IPS-18a (cell line): Measurements from ENCODE around the gene KNL1.
"Not testable (repeated sequence)": the region's sequence is repeated elsewhere in the genome, so short reads cannot be mapped to it uniquely, and the experiment has no call there.

ENCODE experiments used
- H3K27ac ChIP-seq: one replicate; pipeline ENCODE4 v1.5.1; 2013; ENCODE audit warnings: low read length
- H3K27me3 ChIP-seq: one replicate; pipeline ENCODE4 v1.6.1; 2013; ENCODE audit warnings: mild to moderate bottlenecking, low read length; ENCODE audit not compliant: control insufficient read depth, insufficient read depth
- H3K36me3 ChIP-seq: one replicate; pipeline ENCODE4 v1.6.1; 2013; ENCODE audit warnings: low read depth, low read length; ENCODE audit not compliant: control insufficient read depth
- H3K4me1 ChIP-seq: one replicate; pipeline ENCODE4 v1.6.1; 2013; ENCODE audit warnings: low read depth, low read length; ENCODE audit not compliant: control insufficient read depth
- H3K4me3 ChIP-seq: one replicate; pipeline ENCODE4 v1.5.1; 2013; ENCODE audit warnings: low read length
- H3K9ac ChIP-seq: one replicate; pipeline ENCODE4 v1.6.1; 2013; ENCODE audit warnings: mild to moderate bottlenecking, low read length, moderate library complexity
- H3K9me3 ChIP-seq: one replicate; pipeline ENCODE4 v1.6.1; 2013; ENCODE audit warnings: low read depth, low read length; ENCODE audit not compliant: control insufficient read depth

Gene KNL1

GRCh38 chr15:40680151-40680550 lies 86.1 kb downstream of the KNL1 start:
- Histone ChIP-seq H3K27ac (no peak overlapping the region), H3K4me1 (no peaks in the 10 kb centered on the region), H3K4me3 (no peak overlapping the region), H3K27me3 (no peaks in the 10 kb centered on the region), H3K9ac (no peak overlapping the region), H3K9me3 (no peaks in the 10 kb centered on the region), H3K36me3 (no peaks in the 10 kb centered on the region)

DNA sequence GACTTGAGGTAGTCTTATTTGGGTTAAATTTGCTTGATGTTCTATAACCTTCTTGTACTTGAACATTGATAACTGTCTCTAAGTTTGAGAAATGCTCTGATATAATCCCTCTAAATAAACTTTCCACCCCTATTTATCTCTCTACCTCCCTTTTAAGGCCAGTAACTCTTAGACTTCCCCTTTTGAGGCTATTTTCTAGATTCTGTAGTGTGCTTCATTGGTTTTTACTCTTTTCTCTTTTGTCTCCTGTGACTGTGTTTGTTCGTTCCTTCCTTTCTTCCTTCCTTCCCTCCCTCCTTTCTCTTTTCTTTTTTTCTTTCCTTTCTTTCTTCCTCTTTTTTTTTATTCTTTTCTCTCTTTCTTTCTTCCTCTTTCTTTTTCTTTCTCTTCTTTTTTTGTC lies 86.9 kb downstream of the KNL1 start:
- not testable (repeated sequence) for H3K9ac ChIP-seq

DNA sequence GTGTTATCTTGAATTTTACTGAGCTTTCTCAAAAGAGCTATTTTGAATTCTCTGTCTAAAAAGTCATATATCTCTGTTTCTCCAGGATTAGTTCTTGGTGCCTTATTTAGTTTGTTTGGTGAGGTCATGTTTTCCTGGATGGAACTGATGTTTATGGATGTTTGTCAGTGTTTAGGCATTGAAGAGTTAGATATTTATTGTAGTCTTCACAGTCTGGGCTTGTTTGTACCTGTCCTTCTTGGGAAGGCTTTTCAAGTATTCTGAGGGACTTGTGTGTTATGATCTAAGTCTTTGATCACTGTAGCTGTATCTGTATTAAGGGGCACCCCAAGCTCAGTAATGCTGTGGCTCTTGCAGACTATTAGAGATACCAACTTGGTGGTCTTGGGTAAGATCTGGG lies 90.3 kb downstream of the KNL1 start:
- Histone ChIP-seq H3K27ac (no peak overlapping the region), H3K4me1 (no peaks in the 10 kb centered on the region), H3K36me3 (no peaks in the 10 kb centered on the region), H3K4me3 (no peak overlapping the region), H3K9ac (no peak overlapping the region), H3K27me3 (no peaks in the 10 kb centered on the region), H3K9me3 (no peaks in the 10 kb centered on the region)

More for the DNA sequence above, 86.9 kb downstream of the KNL1 start:
- not testable (repeated sequence) for H3K4me1 ChIP-seq, H3K27me3 ChIP-seq, H3K27ac ChIP-seq, H3K9me3 ChIP-seq, H3K4me3 ChIP-seq, H3K36me3 ChIP-seq

GRCh38 chr15:40685376-40685775 lies 91.3 kb downstream of the KNL1 start:
- Histone ChIP-seq H3K4me3 (no peak overlapping the region), H3K27ac (no peak overlapping the region), H3K9me3 (no peaks in the 10 kb centered on the region), H3K36me3 (no peaks in the 10 kb centered on the region), H3K4me1 (no peaks in the 10 kb centered on the region), H3K27me3 (no peaks in the 10 kb centered on the region), H3K9ac (no peak overlapping the region)

DNA sequence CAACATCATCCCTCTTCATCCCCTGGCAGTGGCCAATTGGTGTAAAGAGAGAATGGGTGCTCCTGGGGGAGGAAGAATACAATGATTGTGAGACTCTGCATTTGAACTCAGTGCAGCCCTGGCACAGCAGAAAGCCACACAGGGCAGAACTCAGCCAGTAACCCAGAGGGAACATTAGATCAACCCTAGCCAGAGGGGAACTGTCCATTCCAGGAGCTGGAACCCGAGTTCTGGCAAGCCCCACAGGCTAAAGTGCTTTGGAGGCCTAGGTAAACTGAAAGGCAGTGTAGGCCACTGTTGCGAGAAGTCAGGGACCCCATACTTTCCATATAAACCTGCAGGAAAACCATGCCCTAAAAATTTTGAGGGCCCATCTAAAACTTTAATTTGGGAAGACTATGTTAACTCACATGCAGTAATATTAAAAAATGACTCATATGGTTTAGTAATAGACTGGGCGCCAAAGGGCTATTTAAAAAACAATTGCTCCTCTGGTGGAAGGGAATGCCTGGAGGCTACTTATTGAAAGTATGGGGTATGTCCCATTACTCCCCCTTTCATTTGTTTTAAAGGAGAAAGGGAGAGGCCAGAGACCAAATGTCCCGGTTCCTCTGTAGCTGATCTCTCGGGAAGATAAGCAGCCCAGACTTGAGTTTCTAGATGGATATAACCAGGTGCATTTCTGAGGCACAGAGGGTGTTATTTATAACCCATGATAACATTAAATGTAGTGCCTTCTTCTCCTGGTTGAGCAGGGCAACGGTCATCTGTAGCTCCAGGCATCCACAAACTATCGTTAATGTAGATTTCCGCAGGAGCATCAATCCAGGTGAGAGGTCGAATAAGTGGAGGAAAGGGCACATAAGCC lies 95.1 kb downstream of the KNL1 start:
- Histone ChIP-seq H3K4me3 (no peak overlapping the region), H3K9ac (no peak overlapping the region), H3K27ac (no peak overlapping the region), H3K27me3 (no peaks in the 10 kb centered on the region), H3K9me3 (no peaks in the 10 kb centered on the region), H3K36me3 (no peaks in the 10 kb centered on the region), H3K4me1 (no peaks in the 10 kb centered on the region)

DNA sequence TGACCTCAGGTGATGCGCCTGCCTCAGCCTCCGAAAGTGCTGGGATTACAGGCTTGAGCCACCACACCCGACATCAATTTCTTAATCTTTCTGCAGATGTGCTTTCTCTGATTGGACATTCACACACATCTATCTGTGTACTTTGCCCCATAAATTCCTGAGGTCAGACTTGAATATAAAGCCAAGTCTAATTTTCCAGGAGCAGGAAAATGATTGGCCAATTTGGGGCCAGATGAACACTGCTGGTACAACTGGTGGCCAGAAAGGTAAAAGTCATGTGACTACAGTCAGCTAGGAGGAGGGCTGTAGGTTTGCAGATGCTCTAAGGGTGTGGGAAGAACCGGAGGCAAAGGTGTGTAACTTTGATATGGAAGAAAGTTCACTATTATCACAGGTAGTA lies 97.7 kb downstream of the KNL1 start:
- H3K27me3 ChIP-seq, result no peaks in the 10 kb centered on the region
- no peaks in the 10 kb centered on the region for H3K9me3 ChIP-seq
- H3K4me3 ChIP-seq, result no peak overlapping the region
- no peaks in the 10 kb centered on the region for H3K4me1 ChIP-seq
- no peaks in the 10 kb centered on the region for H3K36me3 ChIP-seq
- H3K9ac ChIP-seq, result no peak overlapping the region
- no peak overlapping the region for H3K27ac ChIP-seq

DNA sequence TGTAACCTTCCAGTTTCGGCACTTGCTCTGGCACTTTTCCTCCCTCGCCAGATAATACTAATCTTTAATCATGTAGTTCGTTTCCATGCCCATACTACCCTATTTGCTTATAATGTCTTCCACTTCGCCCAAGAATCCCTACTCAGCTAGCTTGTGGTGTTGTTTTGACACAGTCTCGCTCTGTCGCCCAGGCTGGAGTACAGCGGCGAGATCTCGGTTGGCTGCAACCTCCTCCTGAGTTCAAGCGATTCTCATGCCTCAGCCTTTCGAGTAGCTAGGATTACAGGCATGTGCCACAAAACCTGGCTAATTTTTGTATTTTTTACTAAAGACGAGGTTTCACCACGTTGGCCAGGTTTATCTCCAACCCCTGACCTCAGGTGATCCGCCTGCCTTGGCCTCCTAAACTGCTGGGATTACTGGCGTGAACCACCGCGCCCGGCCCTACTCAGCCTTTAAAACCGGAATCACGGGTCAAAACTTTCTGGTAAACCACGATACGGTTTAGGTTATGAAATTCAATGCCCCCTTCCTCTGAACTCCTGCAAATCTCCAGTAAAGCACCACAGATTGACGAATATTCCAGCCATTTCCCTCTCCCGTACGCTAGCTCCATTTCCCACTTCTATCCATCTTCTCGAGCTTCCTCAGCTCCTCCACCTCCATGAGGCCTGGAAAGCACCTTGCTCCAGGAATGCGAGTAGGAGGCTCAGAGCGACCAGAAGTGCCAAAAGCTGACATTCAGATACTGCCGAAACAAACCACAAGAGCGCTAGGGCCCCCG lies 100.0 kb downstream of the KNL1 start:
- H3K4me3 ChIP-seq, result peak overlapping the region; percentile 81
- H3K4me1 ChIP-seq, result no peaks in the 10 kb centered on the region
- H3K27ac ChIP-seq, result no peak overlapping the region
- no peaks in the 10 kb centered on the region for H3K9me3 ChIP-seq
- H3K36me3 ChIP-seq, result peaks cover 4% of the 10 kb centered on the region
- peak overlapping the region; percentile 94 for H3K9ac ChIP-seq
- H3K27me3 ChIP-seq, result no peaks in the 10 kb centered on the region

DNA sequence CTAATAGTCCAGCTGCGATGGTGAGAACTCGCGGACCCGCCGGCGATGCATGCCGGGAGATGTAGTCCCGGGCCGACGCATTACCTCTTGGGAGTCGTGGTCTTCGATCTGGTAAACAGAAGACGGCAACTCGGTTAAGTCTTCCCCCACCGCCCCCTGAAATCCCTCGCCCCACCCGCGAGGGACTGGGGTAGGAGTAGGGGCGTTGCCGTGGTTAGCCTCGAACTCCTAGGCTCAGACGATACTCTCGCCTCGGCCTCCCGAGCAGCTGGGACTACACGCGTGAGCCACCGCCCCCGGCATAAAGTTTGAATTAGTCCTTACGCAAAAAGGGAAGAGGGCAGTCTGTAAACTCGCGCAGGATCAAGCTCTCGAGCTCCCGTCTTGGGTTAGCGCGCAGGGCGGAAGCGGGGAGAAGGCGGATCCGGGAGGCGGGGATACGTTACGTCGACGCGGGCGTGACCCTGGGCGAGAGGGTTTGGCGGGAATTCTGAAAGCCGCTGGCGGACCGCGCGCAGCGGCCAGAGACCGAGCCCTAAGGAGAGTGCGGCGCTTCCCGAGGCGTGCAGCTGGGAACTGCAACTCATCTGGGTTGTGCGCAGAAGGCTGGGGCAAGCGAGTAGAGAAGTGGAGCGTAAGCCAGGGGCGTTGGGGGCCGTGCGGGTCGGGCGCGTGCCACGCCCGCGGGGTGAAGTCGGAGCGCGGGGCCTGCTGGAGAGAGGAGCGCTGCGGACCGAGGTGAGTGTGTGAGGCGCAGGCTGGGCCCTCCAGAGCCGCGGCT lies 100.8 kb downstream of the KNL1 start, which contains the start of gene RAD51:
TSS of gene RAD51 (plus strand) at position 487 of the 781 bp plus-strand sequence. CDS start 3,585 bp downstream, outside the sequence.
- H3K9me3 ChIP-seq, result no peaks in the 10 kb centered on the region
- peak within 1 kb of the TSS; percentile 94 for H3K9ac ChIP-seq
- no peaks in the 10 kb centered on the region for H3K4me1 ChIP-seq
- peak within 1 kb of the TSS; percentile 81 for H3K4me3 ChIP-seq
- H3K36me3 ChIP-seq, result peaks cover 10% of the 10 kb centered on the region
- no peaks in the 10 kb centered on the region for H3K27me3 ChIP-seq
- H3K27ac ChIP-seq, result peak within 1 kb of the TSS; percentile 73

- peak overlapping the region; percentile 94 for H3K9ac ChIP-seq
- no peaks in the 10 kb centered on the region for H3K9me3 ChIP-seq
- H3K36me3 ChIP-seq, result peaks cover 16% of the 10 kb centered on the region
- no peak overlapping the region for H3K27ac ChIP-seq
- peak overlapping the region; percentile 81 for H3K4me3 ChIP-seq
- H3K27me3 ChIP-seq, result no peaks in the 10 kb centered on the region
- no peaks in the 10 kb centered on the region for H3K4me1 ChIP-seq
Observed at GRCh38 chr15:40695469-40695890, 101.4 kb downstream of the KNL1 start.

DNA sequence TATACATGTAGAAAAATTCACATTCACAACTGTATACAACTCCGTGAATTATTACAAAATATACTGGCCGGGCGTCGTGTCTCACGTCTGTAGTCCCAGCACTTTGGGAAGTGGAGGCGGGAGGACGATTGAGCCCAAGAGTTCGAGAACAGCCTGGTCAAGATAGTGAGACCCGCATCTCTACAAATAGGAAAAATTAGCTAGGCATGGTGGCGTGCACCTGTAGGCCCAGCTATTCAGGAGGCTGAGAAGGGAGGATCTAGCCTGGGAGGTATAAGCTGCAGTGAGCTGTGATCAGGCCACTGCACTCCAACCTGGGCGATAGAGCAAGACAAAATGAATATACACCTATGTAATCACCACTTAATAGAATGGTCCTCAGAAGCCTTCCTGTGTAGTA lies 102.2 kb downstream of the KNL1 start:
- Histone ChIP-seq H3K9ac (no peak overlapping the region), H3K27ac (no peak overlapping the region), H3K36me3 (peaks cover 24% of the 10 kb centered on the region)

GRCh38 chr15:40697916-40698315 lies 103.9 kb downstream of the KNL1 start:
- no peak overlapping the region for H3K4me3 ChIP-seq
- no peak overlapping the region for H3K27ac ChIP-seq
- H3K9me3 ChIP-seq, result no peaks in the 10 kb centered on the region
- no peak overlapping the region for H3K9ac ChIP-seq
- H3K27me3 ChIP-seq, result no peaks in the 10 kb centered on the region
- no peaks in the 10 kb centered on the region for H3K4me1 ChIP-seq
- H3K36me3 ChIP-seq, result peaks cover 36% of the 10 kb centered on the region

More for the DNA sequence above, 102.2 kb downstream of the KNL1 start:
- Histone ChIP-seq H3K9me3 (no peaks in the 10 kb centered on the region), H3K4me3 (peak overlapping the region; percentile 81), H3K27me3 (no peaks in the 10 kb centered on the region), H3K4me1 (no peaks in the 10 kb centered on the region)
